ENCODE results near the gene DPPA2. TPM values are rescaled to one million over a fixed set of nuclear protein-coding genes. Genes with fewer than 3 reads are reported as not detected.

The DPPA2 gene
- total RNA-seq, 1 experiment from 2014 or later: not detected

GRCh38 chr3:109325109-109325508 lies 8.8 kb upstream of the DPPA2 start:
- DNase-seq (ENCODE audit: low spot score): no peak

- no peak for DNase-seq (ENCODE audit: low spot score)
Measured at GRCh38 chr3:109313061-109313460, 3.3 kb downstream of the DPPA2 start.

GRCh38 chr3:109297496-109297895 lies 18.8 kb downstream of the DPPA2 start:
- DNase-seq (ENCODE audit: low spot score): no peak

- DNase-seq (ENCODE audit: low spot score): no peak
Measured at GRCh38 chr3:109284071-109284470, 32.2 kb downstream of the DPPA2 start.

- no peak for DNase-seq (ENCODE audit: low spot score)
Measured at GRCh38 chr3:109278546-109278945, 37.8 kb downstream of the DPPA2 start.

DNA sequence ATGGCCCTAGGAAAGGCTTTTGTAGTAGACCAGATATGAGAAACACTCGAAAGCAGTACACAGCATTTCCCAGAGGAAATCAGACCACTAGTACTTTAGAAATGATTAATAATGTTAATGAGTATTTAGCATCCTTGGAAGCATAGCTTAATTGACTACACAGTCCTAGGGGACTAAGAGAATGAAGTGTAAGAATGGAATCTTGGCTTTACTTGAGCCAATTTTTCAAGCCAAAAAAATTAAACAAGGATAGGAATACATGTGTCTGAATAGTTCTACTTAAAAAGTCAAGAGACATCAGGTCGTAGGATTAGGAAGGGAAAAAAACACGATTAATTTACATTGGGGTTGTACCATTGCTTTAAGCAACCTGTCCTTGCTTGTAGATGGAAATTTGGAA lies 38.2 kb downstream of the DPPA2 start:
- no peak for DNase-seq (ENCODE audit: low spot score)

GRCh38 chr3:109275702-109276293 lies 40.5 kb downstream of the DPPA2 start:
- DNase-seq (ENCODE audit: low spot score): peak; percentile 63

DNA sequence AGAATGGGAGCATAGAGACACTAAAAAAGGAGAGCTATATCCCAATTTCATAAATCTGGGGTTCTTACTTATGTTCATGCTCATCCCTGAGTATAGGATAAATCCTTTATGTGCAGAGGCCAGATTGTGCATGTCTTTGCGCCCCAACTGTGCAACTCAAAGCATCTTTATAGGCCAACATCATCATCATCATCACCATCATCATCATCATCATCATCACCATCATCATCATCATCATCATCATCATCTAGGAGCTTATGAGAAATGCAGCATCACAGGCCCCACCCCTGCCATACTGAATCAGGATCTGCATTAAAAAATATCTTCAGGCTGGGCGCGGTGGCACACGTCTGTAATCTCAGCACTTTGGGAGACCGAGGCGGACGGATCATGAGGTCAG lies 45.5 kb downstream of the DPPA2 start:
- no peak for DNase-seq (ENCODE audit: low spot score)

DNA sequence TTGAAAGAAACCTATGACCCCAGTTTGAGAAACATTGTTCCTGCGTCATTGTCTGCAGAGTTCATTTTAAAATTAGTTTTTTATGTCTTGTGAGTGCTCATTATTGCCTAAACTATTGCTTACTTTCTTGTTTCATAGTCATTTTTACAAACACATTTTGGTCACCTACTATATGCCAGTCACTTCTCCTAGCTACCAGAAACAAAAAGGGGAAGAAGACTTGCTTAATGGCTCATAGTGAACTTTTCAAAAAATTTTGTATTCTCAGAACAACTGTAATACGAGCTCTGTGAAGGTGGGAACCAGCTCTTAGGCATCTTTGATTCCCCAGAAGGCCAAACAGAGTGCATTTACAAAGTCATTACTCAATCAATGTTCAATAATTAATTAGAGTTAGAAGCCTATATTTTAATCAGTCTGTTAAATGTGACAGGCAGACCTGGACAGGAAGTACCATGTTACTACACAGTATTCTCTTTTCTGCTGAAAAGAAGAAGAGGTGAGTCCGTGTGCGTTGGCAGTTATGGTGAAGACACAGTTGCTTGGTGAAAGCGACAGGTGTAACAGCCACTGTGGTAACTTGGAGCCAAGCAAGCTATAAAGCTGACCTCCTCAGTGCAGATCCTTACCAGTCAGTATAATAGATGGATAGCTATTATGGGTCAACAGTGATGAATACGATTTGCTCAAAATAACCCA lies 46.6 kb downstream of the DPPA2 start:
- DNase-seq (ENCODE audit: low spot score): no peak

DNA sequence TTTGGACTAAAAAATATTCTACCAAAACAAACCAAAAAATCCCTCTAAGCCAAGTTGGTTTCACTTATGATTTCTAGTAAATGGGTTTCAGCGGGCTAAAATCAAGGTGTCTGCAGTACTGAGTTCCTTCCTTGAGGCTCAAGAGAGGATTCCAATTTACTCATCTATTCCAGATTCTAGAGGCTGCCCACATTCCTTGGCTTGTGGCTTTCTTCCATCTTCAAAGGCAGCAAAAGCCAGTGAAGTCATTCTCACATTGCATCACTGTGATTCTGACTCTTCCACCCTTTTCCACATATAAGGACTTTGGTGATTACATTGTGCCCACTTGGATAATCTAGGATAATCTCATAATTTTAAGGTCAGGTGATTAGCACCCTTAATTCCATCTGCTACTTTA lies 48.1 kb downstream of the DPPA2 start:
- DNase-seq (ENCODE audit: low spot score): no peak

- DNase-seq (ENCODE audit: low spot score): no peak
Measured at GRCh38 chr3:109265295-109265694, 51.0 kb downstream of the DPPA2 start.

DNA sequence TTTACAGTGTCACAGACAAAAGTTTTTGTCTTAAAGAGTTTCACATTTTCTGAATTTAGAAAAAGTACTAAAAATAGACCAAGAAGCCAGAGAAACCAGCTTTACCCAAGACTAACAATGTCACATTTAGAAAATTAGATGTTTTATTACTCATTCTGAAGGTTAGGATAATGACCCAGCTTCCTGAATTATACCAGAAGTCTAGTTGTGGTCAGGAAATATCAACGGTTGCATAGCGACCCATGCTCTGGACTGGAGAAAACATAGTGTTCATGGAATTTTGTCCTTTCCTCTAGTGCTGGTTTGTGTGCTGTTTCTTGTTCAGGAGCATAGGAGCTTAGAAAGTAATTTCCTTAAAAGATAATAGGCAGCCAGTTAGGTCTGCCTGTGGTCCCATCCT lies 59.0 kb downstream of the DPPA2 start:
- peak; percentile 40 for DNase-seq (ENCODE audit: low spot score)

GRCh38 chr3:109254770-109255169 lies 61.5 kb downstream of the DPPA2 start:
- no peak for DNase-seq (ENCODE audit: low spot score)

DNA sequence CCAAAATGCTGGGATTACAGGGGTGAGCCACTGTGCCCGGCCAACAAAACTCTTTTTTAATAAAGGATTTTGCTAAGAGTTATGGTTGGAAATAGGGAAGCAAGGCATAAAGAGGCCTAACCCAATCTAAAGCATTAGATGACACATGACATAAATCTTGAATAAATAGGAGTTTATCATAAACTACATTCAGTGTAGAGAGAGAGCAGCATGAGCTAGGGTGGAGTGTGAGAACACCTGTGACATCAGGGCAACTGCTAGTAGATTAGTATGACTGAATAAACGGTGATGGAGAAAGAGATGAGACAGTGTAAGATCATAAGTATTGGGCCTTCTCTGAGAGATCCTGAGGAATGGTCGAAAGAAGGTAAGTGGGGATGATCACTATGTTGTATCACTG lies 63.7 kb downstream of the DPPA2 start:
- DNase-seq (ENCODE audit: low spot score): no peak

Small RNA genes within 50 kb of the gene (small RNA-seq; reads per million reads assigned to genes)
- gene AC124945.1 (not detected), gene RF00017 (not detected)

Other genes starting within 250 kb of the DPPA2 start
- gene MORC1, start 198.4 kb downstream of the DPPA2 start, total RNA-seq (2014; rRNA removed; shearing (Covaris generic)): not detected in 2 replicates
- 0.46 TPM in 1 of 2 replicates, not detected in the other for gene C3orf85, start 179.8 kb downstream of the DPPA2 start, total RNA-seq (2014; rRNA removed; shearing (Covaris generic))
- not detected in 2 replicates for gene DPPA4, start 21.0 kb upstream of the DPPA2 start, total RNA-seq (2014; rRNA removed; shearing (Covaris generic))

All from HT-29 (cell line).